H1 (cell line): ENCODE results near the gene CSNK2B. TPM values are rescaled to one million over a fixed set of nuclear protein-coding genes. Genes with fewer than 3 reads are reported as not detected.

ENCODE experiments used
- CEBPB ChIP-seq: IDR thresholded peaks from 2 replicates; pipeline ENCODE4 v1.6.1; 2012; ENCODE audit warnings: low read depth, low read length
- CHD2 ChIP-seq: IDR thresholded peaks from 2 replicates; pipeline ENCODE4 v1.6.1; 2012; ENCODE audit warnings: low read length, improper control_type of control experiment
- CHD7 ChIP-seq: fragments of 300-600 bp; sonication (generic); IDR thresholded peaks from 2 replicates; pipeline ENCODE4 v1.7.1; 2012; ENCODE audit warnings: low read length, moderate library complexity, mild to moderate bottlenecking, inconsistent platforms; ENCODE audit not compliant: insufficient replicate concordance
- JUND ChIP-seq: IDR thresholded peaks from 2 replicates; pipeline ENCODE4 v1.6.1; 2011; ENCODE audit warnings: mild to moderate bottlenecking, improper control_type of control experiment, low read length
- MAX ChIP-seq: IDR thresholded peaks from 2 replicates; pipeline ENCODE4 v1.6.1; 2012; ENCODE audit warnings: inconsistent platforms
- NRF1 ChIP-seq: IDR thresholded peaks from 2 replicates; pipeline ENCODE4 v1.6.1; 2011; ENCODE audit warnings: mild to moderate bottlenecking, low read depth, low read length, improper control_type of control experiment
- POLR2A ChIP-seq, 2 experiments: IDR thresholded peaks; 1 replicate in 1 of 2; 2 replicates in 1 of 2; pipeline ENCODE4 v1.6.1; 2011; ENCODE audit warnings: low read depth in 2 of 2, low read length in 2 of 2, mild to moderate bottlenecking in 2 of 2; ENCODE audit errors: control extremely low read depth in 1 of 2
- RAD21 ChIP-seq, 2 experiments: IDR thresholded peaks in 1 of 2; conservative IDR thresholded peaks in 1 of 2; 2 replicates each; pipeline ENCODE4 v1.6.1; 2011; ENCODE audit warnings: low read depth in 2 of 2, low read length in 2 of 2, improper control_type of control experiment in 1 of 2, inconsistent platforms in 1 of 2, mild to moderate bottlenecking in 1 of 2, moderate library complexity in 1 of 2
- SAP30 ChIP-seq: fragments of 300-600 bp; sonication (generic); IDR thresholded peaks from 2 replicates; pipeline ENCODE4 v1.7.1; 2012; ENCODE audit warnings: low read length, moderate library complexity, mild to moderate bottlenecking, inconsistent platforms; ENCODE audit not compliant: insufficient read depth, insufficient replicate concordance
- SIN3A ChIP-seq, 2 experiments: IDR thresholded peaks in 1 of 2; conservative IDR thresholded peaks in 1 of 2; 2 replicates each; pipeline ENCODE4 v1.6.1; 2011 to 2012; ENCODE audit warnings: low read length in 2 of 2, improper control_type of control experiment in 1 of 2, low read depth in 1 of 2, mild to moderate bottlenecking in 1 of 2
- TAF1 ChIP-seq: IDR thresholded peaks from 2 replicates; pipeline ENCODE4 v1.6.1; 2011; ENCODE audit warnings: mild to moderate bottlenecking, low read depth, low read length
- polyA plus RNA-seq, 7 experiments: library from polyadenylated mRNA; depleted of rRNA in 3 of 7; stranded (reverse) in 5 of 7; unstranded in 2 of 7; fragments of >200 nt in 5 of 7; fragments of 200-250 nt in 2 of 7; gene quantifications; 1 replicate in 5 of 7; 2 replicates in 1 of 7; 4 replicates in 1 of 7; pipeline versions ENCODE4 v1.2.1 to v1.2.3, GENCODE V29; 2011 to 2013; ENCODE audit warnings: missing spikeins in 2 of 7, mixed read lengths in 2 of 7
- total RNA-seq: library from RNA; stranded (reverse); fragmentation: NEBNext Ultra II Directional; extraction: Animal tissue kit (Norgen Biotek cat#: 25700); gene quantifications from 2 replicates; pipeline ENCODE4 v1.2.1, GENCODE V29; 2021

Gene CSNK2B
- total and polyA plus RNA-seq, 2 of the 8 experiments (the other 6 are each of a cell fraction or from before 2014, with no cell fraction given): 169 to 208 TPM

GRCh38 chr6:31651602-31652191 lies 14.2 kb upstream of the CSNK2B start (continued):
- TF ChIP-seq CHD7 (no peak), CEBPB (no peak), SAP30 (peak; percentile 95), JUND (no peak), SIN3A (conservative IDR thresholded peaks at IDR 0.05 in 1 of 2, IDR thresholded peaks at IDR 0.05 in 1 of 2; ENCODE audit: low read depth in 1 of 2, low read length in 2 of 2) (peak in 1 of 2 experiments; percentile 64; a peak in 2 of 4 replicates), NRF1 (no peak), RAD21 (IDR thresholded peaks at IDR 0.05 in 1 of 2, conservative IDR thresholded peaks at IDR 0.05 in 1 of 2; ENCODE audit: low read depth in 2 of 2, low read length in 2 of 2) (no peak), POLR2A (IDR thresholded peaks at IDR 0.05; ENCODE audit: control extremely low read depth in 1 of 2, low read depth in 2 of 2, low read length in 2 of 2) (peak in 1 of 2 experiments; percentile 76; a peak in 1 of 3 replicates), MAX (no peak), TAF1 (no peak), CHD2 (no peak)
